ENCODE results near the gene YBX2.
"Not testable (repeated sequence)": the region's sequence is repeated elsewhere in the genome, so short reads cannot be mapped to it uniquely, and the experiment has no call there.

YBX2 gene

DNA sequence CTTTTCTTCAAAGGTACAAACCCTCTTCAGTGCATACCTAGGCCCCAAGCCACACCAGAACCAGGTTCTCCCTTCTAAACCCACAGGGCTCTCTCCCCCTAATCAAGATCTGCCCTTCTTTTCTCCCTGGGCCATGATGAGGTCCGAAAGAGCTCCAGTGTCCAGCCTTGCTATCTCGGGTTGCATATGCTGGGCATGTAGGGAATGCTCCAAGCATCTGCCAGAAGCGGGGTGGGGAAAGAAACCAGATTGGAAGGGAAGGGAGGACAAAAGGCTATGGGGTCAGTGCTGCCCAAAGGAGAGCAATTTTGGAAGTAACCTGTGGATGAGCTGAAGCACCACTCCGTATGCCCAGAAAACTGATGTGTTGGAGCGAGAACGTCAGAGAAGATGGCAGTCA lies 45.2 kb downstream of the YBX2 start:
- no peak for DNase-seq (ENCODE audit: low read depth in 2 of 2, low spot score in 1 of 2)

DNA sequence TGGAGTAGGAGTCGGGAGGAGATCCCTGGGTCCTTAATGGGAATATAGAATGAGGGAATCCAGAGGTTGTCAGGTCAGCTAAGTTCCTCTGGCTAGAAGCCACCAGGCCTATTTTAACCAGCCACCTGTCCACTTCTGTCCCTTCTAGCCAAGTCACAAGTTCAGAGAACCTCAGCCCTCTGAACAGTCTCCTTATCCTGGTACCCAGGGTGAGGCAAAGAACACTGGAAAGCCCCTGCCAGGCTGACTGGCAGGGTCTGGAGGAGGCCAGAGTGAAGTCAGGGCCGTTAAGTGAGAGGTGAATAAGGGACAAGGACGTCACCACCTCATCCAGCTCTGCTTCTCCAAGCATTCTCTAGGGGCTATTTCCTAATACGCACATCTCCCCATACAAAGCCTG lies 45.6 kb downstream of the YBX2 start:
- DNase-seq (ENCODE audit: low read depth in 2 of 2, low spot score in 1 of 2): no peak

DNA sequence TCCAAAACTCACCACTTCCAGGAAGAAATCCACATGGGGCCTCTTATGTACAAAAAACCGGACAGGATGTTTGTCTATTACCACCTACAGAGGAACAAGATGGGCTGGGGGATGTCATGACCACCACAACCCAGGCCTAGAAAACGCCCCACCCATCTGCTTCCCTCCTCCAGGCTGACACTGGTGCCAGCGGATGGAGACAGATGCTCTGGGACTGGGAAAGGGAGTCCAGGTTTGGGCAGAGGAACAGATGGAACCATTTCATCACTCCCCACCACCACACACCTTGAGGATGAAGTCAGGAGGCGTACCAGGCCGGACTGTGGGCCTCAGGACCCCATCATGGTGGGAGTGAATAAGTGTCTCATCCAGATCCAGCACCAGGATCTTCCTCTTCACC lies 47.7 kb downstream of the YBX2 start:
- no peak for DNase-seq (ENCODE audit: low read depth in 2 of 2, low spot score in 1 of 2)

DNA sequence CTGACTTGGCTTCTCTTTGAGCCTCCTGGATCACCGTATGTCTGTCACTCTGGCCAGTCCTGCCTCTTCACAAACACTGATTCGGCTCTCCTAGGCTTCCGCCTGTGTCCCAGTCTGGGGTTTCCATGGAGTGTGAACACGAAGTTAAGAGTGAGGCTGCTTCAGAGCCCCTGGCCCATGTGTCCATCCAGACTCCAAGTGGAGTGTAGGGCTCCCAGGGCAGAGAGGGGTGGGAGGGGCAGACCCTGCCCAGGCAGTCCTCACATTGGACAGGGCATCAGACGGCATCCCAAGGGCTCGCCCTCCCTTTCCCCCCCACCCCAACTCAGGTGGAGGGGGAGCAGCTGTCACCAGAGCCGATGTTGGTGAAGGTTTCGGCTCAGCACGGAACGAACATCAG lies 50.6 kb downstream of the YBX2 start:
- not testable (repeated sequence) for DNase-seq (ENCODE audit: low read depth in 2 of 2, low spot score in 1 of 2)

DNA sequence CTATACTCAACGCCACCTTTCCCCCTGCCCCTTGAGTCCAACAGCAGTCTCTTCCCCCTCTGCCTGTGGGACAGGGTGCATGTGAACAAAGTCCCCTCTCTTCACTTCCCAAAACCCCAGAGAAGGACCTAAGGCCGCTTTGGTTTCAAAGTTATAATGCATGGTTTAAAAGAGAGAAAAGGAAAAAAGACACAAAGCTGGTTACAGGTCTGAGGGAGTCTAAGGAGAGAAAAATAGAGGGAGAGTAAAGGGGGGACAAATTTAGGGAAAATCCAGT lies 51.0 kb downstream of the YBX2 start:
- no peak for DNase-seq (ENCODE audit: low read depth in 2 of 2, low spot score in 1 of 2)

DNA sequence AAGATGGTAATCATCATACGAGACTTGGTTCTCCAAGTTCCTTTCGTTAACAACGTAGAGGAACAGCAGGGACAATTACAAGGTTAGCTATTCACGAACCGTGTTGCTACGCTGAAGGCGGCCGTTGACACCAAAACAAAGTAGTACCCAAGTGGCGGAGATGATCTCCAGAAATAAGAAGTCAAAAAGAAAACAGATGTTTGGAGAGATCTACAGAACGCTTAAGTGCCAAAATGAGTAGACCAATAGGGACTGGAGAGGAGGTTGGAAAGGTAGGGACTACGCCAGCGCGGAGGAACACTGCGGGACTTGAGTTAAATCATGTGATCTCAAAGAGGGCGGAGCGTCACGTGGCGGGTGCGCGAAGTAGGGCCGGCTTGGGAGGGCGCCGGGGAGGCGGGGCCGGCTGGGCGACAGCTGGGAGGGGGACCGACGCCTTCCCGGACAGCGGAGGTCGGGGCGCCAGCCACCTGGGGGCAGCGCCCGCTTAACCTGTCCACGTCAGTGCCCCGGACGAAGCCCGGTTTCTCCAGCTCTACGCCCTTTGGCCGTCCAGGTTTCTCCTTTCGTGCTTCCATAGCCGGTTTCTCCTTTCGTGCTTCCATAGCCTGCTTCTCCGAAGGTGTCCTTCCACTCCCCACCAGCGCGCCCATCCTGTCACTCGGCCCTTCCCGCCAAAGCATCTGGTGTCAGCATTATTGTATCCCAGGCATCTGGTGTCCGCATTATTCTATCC lies 51.6 kb downstream of the YBX2 start:
- peak; percentile 87 to 90 for DNase-seq (ENCODE audit: low read depth in 2 of 2, low spot score in 1 of 2)

DNA sequence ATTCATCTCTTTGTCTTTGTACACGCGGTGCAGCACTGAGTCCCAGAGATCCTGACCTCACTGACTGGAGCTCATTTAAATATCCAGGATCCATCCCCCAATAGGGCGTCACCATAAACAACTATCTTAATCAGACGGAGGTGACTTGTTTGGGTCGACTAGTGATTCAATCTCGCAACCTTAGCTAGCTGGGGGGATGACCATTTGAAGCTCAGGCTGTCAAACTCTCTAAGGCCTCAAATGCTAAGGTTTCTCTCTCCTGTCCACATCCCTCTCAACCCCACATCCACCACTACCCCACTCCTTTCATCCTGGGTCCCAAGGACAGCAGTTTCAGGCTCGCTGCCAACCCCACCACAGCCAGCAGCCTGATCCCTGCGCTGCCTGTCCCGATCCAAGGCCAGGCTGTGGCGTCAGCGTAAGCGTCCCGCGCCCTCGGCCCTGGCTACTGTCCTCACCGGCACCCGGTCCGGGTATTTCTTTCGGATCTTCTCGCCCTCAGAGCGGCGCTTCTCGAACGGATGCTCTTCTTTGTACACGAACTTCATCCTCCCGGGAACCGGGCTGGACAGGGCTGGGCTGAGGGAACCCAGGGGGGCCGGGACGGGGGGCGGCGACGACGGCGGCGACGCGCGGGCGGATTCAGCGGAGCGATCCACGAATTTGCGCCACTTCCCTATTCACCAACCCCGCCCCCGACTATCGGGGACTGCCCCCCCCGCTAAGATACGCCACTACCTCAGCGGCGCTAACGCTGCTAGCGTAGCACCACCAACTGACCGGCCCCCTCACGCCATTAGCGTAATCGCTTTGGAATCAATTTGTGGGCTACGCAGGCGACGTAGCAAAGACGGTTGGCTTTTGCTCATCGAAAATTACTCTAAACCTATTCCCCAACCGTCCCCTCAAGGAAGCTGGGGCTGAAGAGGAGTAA lies 52.4 kb downstream of the YBX2 start, which contains the start of gene GABARAP:
Gene GABARAP (minus strand): TSS at position 667 of the 934 bp plus-strand sequence. CDS start 119 bp downstream, at position 548.
- peak; percentile 91 for DNase-seq (ENCODE audit: low read depth in 2 of 2, low spot score in 1 of 2)

DNA sequence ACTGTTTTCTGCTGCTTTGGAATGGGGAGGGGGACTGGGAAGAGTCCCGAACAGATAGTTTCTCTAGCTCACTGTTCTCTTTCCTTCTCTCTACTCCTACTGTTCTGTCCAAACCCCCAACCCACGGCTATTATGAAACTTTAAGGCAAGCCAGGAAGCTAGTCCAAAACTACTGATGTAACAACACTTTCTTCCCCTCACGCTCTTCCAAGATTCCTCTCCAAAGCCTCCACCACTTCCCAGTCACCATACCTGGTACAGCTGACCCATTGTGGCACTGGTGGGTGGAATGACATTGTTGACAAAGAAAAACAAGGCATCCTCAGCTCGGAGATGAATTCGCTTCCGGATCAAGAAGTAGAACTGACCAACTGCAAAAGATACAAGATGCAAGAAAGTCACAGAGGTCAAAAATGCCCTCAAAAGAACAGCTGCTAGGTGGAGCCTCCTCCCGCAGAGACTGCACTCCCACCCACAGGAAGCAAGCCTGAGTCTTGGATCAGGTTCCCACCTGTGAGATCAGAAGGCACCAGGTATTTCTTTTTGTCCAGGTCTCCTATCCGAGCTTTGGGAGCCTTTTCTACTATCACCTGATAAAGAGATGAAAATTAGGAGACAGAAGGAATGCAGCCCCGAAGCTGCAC lies 53.2 kb downstream of the YBX2 start:
- DNase-seq (ENCODE audit: low read depth in 2 of 2, low spot score in 1 of 2): no peak

DNA sequence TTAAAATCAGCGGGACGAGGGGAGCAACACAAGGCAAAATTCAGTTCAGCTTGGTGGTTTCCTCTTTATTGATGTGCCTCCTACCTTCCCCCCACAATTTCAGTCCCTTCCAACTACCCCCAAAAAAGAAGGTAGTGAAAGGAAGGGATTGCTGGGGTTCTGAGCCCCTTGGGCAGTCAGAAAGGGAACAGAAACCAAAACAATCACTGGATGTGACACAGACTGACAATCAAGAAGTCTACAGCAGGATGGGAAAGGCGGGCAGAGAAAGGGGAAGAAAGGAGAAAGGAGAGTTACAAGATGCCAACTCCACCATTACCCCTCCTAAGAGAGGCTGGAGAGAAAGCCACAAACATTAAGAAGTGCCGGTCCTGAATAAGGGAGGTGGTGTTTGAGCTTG lies 54.1 kb downstream of the YBX2 start:
- DNase-seq (ENCODE audit: low read depth in 2 of 2, low spot score in 1 of 2): no peak

DNA sequence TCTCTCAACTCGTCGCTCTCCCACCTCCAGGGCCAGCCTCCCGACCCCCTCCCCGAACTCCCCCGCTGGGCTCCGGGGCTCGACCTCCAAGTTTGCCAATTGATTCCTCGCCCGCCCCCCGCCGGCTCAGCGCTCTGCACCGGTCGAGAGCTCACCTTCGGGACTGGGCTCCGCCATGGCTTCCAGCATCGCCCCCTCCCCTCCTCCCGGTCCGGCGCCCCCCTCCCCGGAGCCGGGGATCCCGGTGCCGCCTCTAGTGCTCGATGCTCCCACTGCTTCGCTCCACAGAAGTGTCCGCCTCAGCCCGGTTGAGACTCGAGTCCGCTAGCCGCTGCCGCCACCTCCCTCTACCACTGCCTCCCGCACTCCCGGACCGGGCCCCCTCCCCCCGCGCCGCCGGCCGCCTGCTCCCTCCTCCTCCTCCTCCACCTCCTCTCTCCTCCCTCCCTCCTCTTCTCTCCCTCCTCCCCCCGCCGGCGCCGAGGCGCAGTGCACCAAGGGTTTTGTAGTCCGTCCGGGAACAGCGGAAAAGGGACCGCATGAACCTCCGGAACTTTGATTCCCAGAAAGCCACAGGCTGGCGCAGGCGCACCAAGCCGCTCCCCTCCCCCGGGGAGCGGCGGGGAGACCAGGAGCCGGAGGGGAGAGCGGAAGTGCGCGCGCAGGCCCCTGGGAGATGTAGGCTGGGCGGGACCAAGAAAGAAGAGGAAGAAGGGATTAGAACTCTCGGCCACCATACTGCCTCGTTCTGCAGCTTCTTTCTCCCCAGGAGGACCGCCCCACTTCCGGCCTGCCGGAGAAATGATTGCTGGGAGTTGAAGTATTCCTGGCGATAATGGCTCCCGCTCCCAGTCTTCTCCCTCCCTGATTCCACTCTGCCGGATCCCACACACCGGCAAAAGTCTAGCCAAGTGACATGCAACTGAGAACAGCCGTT lies 55.1 kb downstream of the YBX2 start, which contains the start of gene PHF23:
Gene PHF23 (minus strand): TSS at position 367 of the 937 bp plus-strand sequence. CDS start 178 bp downstream, at position 189.
- peak; percentile 93 to 96 for DNase-seq (ENCODE audit: low read depth in 2 of 2, low spot score in 1 of 2)

DNA sequence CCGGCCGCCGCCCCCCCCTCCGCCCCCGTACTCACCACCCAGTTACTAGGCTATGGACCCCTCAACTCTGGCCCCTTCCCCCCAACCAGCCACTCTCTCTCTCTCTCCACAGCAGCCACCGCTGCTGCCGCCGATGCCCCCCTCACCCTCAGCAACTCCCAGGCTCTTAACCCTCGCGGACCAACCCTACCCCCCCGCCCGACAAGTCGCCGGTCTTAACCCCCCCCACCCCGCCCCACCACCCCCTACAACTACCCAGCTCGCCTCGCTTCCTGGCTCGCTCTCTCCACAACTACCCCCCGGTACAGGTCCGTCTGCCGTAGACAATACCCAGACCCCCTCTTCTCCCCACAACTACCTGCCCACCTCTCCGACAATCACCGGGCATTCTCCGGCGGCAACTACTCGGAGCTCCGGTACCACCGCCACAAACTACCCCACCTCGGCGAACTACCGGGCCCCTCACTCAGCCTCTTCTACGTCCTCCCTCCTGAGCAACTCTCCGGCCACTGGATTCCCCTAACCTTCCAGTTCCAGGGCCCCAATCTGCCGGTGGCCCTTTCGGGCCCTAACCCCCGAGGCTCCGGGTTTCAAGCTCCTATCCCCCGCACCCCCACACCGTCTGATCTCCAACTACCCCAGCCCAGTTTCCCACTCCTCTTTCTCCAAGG lies 55.9 kb downstream of the YBX2 start:
- no peak for DNase-seq (ENCODE audit: low read depth in 2 of 2, low spot score in 1 of 2)

Measured in stimulated activated CD8-positive, alpha-beta memory T cell treated with anti-CD3 and anti-CD28 coated beads, Interleukin-4, amount 100 ng/mL, for 1 hour (primary cell).